GM18858 (cell line): ENCODE measurements around the gene GGTA1.
"Not testable (repeated sequence)": the region's sequence is repeated elsewhere in the genome, so short reads cannot be mapped to it uniquely, and the experiment has no call there.

Experiments
- ATAC-seq: cut with Tn5 transposase; IDR thresholded peaks from one replicate; pipeline ENCODE4 v1.9.1; 2021; ENCODE audit not compliant: unreplicated experiment

Gene GGTA1

DNA sequence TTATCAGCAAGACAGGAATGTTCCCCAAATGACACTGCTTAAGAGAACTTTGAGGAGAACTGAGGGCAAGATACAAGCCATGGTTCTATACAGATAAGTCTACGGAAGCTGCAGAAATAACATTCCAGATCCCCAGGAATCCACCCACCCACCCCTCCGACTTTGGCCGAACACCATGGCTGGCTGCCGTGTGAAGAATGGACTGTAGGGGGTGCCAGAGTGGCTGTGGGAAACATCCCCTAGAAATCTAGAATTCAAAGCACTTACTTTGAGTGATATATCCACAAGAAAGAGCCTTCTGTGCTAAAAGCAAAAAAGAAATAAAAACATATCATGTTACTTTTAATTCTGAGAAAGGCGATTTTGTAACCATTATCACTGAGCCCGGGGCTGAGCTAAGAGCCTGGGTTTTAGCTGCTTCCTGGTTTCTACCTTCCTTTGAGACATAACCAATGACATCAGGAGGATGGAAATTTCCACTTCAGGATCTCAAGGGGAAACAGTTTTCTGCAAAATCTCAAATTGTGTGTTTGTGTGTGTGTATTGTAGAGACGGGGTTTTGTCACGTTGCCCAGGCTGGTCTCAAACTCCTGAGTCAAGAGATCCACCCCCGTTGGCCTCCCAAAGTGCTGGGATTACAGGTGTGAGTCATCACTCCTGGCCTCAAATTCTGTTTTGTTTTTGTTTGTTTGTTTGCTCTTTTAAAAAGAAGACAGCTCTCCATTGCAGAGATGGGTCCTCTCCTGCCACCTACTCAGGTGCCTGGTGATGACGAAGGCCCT, 36.4 kb downstream of the GGTA1 start:
- no peak for ATAC-seq

DNA sequence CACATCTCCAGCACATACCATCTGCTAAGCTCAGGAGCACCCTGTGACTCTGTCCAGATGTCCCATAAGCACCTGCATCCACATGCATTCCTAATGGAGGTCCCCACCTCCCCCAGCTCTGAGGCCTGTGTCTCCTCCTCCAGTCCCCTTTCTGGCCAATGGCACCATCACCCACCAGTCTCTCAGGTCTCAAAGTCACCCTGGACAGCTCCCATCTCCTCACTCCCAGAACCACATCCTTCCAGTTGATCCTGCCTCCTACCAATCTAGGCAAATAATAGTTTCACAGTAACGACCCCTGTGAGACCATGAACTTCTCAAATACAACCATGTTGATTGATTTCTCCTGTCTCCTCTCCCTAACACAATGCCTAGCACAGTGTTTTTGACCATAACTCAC, 40.1 kb downstream of the GGTA1 start:
- no peak for ATAC-seq

DNA sequence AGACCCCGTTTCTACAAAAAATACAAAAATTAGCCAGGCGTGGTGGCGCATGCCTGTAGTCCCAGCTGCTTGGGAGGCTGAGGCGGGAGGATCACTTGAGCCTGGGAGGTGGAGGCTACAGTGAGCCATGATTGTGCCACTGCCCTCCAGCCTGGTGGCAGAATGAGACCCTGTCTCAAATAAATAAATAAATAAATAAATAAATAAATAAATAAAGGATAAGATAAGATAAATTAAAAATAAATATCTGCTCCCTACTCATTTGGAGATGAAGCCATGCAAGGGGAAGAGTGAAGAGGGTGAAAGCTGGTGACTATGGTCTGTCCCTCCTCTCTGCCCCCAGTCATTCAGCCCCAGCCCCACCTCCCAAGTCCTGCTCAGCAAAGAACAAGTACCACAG, 41.2 kb downstream of the GGTA1 start:
- not testable (repeated sequence) for ATAC-seq

DNA sequence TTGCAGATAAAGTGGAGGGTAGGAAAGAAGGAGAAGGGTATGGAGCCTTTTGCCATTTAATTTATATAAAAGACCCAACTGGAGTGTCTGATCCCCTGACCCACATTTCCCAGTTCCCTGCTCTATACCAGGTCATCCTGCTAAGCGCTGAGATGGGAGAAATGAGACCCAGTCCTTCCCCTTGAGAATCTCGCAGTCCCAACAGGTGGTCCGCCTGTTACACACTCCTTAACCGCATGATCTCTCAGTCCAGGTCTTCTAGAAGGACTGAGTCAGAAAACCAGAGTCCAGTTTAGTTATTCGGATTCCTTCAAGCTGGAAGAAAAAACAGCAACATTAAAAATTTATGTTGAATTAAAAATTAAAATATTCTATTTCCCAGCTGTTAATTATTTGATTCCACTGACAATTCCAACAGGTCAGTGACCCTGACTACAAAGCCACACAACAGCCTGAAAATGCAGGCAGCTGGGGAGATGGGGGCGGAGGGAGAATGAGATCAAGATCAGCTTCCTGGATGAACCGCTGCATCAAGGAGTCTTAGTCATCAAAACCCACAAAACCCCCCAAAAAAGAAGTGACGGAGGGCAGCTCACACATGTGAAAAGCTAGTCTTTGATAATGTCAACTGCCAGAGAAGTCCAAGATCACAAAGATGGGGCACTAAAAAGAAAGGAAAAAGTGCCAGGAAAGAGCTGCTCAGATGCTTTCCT, 44.0 kb downstream of the GGTA1 start:
- no peak for ATAC-seq

DNA sequence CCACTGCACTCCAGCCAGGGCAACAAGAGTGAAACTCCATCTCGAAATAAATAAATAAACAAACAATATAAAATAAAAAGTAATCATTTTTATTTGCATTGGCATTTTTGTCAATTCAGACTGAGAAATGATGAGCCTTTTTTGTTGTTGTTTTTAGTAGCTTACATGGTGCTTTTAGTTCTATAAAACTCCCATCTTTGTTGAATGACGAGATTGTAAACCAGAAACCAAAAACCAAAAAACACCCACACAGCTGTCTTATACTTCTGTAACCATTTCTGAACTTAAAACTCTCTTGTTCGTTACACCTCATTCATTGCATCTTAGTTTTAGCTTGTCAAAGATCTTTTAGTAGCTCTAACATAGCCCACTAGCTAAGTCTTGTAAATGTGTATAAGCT, 44.7 kb downstream of the GGTA1 start:
- ATAC-seq = no peak

DNA sequence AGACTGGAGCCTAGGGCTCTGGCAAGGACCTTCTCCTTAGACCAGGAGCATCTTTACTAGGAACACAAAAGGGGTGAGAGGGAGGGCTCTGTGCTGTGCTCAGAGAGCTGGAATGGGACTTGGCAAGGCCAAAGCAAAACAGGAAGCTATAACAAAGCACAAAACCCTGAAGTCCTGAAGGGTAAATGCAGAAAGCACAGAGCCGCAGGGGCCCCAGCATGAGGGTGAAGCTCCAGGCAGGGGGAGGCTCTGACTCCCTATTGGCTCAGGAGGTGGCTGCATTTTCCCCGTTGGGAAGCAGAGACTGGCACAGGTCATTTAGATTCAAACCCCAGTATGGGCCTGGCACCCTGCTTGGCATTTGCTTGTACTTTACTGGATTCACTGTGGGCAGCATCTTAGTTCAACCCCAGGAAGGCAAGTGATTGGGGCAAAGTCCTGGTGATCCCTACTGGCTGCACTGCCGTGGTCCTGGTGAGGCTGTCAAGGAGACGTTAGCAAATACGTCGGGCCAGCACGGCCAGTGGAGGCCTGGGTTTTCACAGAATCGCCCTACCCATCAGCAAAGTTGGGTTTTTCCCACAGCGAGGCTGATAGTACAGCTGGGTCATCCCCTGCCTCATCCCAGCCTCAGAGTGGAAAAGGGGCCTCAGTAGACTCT, 46.3 kb downstream of the GGTA1 start:
- ATAC-seq = no peak

DNA sequence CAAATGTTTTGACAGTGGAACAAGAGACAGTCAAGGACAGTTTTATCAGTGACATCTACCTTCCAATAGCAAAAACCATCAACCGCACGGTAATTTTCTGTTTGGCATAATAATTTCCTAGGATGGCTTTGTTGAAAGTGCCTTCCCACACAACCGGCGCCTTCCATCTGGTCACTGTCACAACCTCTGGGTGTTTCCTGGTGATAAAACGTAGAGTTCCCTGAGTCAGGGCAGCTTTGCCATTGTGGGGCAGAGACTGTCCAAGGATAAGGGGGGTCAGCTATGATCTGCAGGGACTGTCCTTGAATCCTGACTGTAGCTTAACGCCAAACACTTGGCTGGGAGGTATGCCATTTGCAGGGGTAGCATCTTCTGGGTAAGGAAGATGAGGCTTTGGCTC, 47.6 kb downstream of the GGTA1 start:
- no peak for ATAC-seq

DNA sequence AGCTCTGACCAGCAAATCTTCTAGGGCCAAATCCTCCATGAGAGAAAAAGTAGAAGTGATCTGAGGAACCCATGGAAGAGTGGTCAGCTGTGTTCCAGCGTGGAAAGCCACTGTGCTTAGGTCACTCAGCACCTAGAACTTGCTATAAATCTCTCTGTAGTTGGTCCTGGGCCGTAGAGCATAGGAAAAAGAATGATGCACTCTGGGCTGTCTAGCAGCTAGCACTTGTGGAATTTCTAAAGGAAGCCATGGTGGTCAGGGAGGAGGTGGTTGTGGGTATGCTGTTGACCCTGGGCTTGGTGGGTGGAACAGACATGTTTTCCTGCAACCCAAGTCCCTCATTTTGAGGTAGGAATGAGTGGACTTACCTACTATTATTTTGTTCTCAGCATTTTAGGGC, 48.1 kb downstream of the GGTA1 start:
- ATAC-seq = no peak

DNA sequence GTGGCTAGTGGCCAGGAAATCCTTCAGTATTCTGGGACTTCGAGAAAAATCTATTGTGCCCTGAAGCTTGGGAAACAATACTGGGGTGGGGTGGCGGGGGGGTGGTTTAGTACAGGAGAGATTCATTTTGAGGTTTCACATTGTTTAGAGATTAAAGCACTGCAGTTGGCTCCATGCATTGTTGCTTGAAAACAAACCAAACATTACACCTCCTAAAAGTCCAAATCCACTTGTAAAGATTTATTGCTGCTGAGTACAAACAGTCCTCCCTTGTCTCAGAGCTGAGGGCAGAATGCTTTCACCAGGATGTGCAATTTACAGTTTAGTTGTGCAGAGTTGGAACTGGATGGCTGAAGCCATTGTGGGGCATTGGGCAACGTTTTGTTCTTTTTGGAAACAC, 49.4 kb downstream of the GGTA1 start:
- ATAC-seq = no peak

DNA sequence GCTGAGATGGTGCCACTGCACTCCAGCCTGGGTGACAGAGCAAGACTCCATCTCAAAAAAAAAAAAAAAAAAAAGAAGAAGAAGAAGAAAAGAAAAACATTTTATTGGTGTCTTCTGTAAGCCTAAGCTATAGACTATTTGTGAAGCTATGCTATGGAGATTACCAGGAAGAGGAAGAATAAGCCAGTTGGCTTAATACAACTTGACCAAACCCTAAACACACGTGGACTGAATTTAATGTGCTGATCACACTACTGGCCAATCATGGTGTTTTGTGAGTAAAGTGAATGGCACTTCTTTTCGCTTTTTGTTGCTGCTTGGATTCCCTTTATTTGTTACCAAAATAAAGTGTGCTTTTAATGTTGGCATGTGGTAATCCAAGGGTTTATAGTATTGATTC, 49.9 kb downstream of the GGTA1 start:
- ATAC-seq = no peak

DNA sequence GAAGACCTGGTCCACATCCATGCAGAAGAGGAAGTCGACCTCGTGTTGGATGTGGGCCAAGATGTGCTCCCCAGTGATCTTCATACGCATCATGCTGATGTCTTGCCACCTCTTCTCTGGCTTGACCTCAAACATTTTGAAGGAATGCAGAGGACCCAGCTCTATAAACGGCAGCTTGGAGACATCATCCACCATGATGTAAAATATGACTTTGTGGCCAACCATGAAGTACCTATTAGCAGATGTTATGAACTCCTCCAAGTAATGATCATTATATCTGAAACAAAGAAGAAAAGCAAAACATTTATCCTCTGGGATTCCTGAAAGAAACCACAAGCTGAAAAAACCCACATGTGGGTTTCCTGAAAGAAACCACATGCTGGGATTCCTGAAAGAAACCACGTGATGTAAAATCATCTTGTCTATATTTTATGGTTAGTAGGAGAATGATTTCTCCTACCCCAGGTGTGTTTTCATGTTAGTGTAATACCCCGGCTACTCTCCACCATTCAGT, 52.3 kb downstream of the GGTA1 start:
- no peak for ATAC-seq

DNA sequence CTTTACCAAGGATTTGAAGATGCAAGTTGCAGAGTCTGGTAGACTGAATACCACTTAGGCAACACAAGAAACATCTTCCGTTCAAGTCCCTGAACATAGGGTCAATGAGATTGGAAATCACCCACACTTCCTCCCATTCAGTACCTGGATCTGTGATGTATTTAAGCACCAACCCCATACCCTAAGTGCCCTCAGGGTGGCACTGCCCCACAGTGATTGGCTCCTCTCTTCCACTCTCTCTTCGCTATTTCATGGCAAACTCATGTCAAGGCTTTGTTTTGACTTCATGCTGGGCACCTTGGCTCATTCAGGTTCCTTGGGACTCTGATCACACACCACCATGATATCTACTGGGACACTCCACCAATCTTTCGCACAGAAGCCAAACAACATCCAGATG, 53.7 kb downstream of the GGTA1 start:
- no peak for ATAC-seq

DNA sequence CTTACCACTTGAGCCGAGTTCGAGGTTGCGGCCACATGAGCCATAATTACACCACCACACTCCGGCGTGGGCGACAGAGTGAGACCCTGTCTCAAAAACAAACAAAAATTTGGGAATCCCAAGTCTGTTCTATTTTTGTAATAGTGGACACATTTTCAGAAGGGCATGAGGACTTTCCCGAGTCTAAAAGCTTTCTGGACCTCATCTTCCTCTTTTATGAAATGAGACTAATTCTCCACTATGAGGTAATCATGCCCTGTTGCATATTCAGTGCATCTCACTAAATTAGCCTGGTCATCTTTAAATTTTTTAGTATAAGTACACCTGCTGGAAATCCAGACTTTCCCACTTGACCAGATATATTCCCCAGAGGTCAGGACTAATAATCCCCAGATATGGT, 55.7 kb downstream of the GGTA1 start:
- ATAC-seq = no peak

DNA sequence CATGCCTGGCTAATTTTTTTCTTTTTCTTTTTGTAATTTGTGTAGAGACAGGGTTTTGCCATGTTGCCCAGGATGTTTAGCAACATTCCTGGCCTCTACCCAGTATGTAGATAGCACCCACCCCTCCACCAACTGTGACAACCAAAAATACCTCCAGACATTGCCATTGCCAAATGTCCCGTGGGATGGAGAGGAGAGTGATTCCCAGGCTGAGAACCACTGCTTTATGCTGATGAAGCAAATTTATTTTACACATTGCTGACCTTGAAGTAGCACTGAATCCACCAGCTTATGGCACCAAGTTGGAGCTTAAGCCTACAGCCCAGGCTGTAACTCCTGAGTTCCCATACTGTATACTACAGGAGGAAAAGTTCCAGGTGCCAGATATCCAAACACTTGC, 58.5 kb downstream of the GGTA1 start:
- no peak for ATAC-seq

DNA sequence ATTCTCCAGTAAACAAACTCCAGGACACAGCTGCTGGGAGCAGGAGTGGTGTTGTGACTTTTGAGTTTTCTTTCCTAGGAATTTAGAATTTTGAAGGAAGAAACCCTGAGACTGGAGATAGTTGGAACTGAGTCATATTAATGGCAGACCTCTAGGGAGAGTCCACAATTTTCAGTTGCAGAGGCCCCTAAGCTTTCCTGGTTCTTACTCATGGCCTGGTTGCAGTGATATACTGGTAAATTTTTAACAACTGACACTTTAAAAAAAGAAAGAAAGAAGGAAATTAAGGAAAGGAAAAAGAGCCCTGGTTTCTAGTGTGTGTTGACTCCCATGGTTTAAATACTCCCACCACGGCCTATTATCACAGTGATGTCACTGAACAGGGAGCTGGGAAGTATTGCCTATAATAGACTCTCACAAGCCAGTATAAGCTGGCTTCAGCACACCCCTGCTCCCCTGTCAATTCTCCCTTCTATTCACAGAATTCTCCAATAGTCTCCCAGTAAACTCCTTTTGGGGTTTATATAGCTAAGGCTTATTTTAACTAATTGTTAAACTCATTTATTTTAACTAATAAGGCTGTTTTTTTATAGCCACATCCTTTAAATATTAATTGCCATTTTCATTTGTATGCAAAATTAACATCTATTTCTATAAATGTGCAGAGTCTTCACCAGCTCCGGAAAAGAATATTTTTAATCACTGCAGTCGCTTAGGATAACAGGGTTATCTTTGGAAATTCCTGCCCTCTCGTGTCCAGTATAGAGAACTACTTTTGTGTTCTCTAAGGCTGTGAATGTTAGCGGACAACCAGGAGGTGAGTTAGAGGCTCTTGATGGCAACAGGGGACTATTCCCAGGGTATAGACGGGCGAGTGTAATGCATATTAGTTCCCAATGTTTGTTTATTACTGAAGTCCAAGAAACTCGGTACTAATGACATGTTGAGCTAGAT, 59.7 kb downstream of the GGTA1 start:
- no peak for ATAC-seq

DNA sequence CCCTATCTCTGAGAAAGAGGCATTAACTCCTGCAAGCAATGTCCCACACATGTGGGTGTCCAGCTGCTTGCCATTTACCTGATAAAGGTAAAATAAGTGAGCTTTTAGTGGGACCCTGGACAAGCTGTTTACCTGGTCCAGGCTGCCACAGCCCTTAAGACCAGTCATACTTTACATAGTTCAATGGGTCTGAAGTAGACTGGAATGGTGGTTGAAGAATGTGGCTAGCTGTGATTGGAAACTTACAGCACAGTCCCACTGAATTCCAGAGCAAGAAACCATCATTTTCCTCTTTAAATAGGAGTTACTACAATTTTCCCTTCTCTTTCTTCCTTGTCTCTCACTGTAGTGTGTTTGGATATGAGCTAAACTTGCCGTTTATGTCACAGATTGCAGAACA, 60.6 kb downstream of the GGTA1 start:
- no peak for ATAC-seq

DNA sequence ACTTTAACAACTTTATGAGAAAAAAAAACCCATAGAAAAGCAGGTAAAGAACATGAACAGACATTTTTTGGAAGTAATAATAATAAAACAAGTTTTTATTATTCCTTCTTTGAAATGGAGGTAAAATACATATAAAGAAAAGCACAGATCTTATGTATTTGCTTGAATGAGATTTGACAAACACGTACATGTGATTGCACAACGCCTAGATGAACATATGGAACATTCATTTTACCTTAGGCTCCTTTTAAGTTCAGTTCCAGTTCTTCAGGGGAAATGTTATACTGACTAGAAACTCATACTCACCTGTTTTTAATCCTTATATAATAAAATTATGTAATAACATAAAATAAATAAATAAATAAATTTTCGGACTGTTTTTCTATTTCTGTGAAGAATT, 61.8 kb downstream of the GGTA1 start:
- ATAC-seq = no peak

DNA sequence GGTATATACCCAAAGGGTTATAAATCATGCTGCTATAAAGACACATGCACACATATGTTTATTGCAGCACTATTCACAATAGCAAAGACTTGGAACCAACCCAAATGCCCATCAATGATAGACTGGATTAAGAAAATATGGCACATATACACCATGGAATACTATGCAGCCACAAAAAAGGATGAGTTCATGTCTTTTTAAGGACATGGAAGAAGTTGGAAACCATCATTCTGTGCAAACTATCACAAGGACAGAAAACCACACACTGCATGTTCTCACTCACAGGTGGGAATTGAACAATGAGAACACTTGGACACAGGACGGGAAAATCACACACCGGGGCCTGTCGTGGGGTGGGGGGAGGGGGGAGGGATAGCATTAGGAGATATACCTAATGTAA, 62.6 kb downstream of the GGTA1 start:
- ATAC-seq = not testable (repeated sequence)

DNA sequence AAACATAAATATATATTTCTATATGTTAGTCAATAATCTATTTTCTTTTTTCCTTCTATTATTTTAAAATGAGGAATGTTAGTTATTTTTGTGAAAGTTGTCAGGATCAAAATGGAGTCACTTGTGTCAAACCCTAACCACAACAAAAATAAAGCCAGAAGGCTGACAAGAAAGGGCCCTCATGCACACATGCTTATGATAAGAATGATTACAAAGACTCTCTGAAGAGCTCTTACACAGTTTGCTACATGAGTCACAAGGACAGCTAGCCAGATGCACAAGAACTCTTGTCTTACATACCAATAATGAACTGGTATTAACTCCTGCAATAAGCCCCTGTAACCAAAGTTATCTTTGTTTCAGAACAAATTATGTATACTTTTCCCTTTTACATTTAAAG, 64.7 kb downstream of the GGTA1 start:
- ATAC-seq = no peak

DNA sequence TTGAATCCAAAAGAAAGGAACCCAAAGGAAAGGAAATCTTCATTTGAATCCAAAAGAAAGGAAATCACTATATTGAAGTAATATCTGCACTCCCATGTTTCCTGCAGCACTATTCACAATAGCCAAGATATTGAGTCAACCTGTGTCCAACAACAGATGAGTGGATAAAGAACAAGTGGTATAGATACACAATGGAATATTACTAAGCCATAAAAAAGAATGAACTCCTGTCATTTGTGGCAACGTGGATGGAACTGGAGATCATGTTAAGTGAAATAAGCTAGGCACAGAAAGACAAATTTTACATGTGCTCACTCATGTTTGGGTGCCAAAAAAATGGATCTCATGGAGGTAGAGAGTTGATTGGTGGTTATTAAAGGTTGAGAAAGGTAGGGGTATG, 71.7 kb downstream of the GGTA1 start:
- ATAC-seq = no peak

DNA sequence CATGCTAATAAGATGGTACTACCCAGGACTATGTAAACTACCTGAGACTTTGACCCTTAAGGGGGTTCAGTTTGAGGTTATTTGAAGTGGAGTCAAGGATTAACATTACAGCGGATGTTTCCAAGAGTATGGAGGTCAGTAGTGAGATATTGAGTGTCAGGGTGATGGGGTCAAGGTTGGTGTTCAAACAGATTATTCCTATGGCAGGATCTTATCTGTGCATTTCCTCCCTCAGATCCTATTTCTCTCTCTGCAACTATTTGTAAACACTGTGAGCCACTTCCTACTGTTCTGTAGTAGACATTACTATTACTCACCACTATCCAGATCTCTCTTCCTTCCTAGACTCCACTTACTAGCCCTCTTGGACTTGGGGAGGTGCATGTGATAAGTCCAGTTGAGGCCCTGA, 75.6 kb downstream of the GGTA1 start:
- no peak for ATAC-seq
